NT2/D1 (cell line): Measurements from ENCODE around the gene CARM1.

ENCODE experiments used
- DNase-seq: peaks from one replicate; pipeline ENCODE4 v3.0.0-alpha.2; 2011; ENCODE audit warnings: low read depth, low spot score
- H3K27me3 ChIP-seq: 2 replicates; pipeline ENCODE4 v1.6.0; 2011; ENCODE audit warnings: mild to moderate bottlenecking; ENCODE audit not compliant: insufficient read length, insufficient read depth
- H3K36me3 ChIP-seq: 2 replicates; pipeline ENCODE4 v1.6.1; 2011; ENCODE audit warnings: mild to moderate bottlenecking, low read length, mixed read lengths; ENCODE audit not compliant: insufficient read depth, insufficient read length
- H3K4me1 ChIP-seq: 2 replicates; pipeline ENCODE4 v1.5.1; 2011; ENCODE audit not compliant: insufficient read depth, insufficient read length
- H3K4me3 ChIP-seq: 2 replicates; pipeline ENCODE4 v1.5.1; 2011; ENCODE audit warnings: low read depth; ENCODE audit not compliant: insufficient read length
- H3K9ac ChIP-seq: 2 replicates; pipeline ENCODE4 v1.6.0; 2011; ENCODE audit warnings: low read depth; ENCODE audit not compliant: insufficient read length
- H3K9me3 ChIP-seq: 2 replicates; pipeline ENCODE4 v1.5.1; 2011; ENCODE audit warnings: mild to moderate bottlenecking, low read length; ENCODE audit not compliant: insufficient read depth
- SUZ12 ChIP-seq: IDR thresholded peaks from 2 replicates; pipeline ENCODE4 v1.6.1; 2011; ENCODE audit not compliant: insufficient read length, insufficient read depth; ENCODE audit errors: extremely low read depth
- YY1 ChIP-seq: IDR thresholded peaks from 2 replicates; pipeline ENCODE4 v1.6.1; 2011; ENCODE audit not compliant: insufficient read length, insufficient read depth
- ZNF274 ChIP-seq: IDR thresholded peaks from 2 replicates; pipeline ENCODE4 v1.6.1; 2011; ENCODE audit warnings: mild to moderate bottlenecking, low read depth, low read length

CARM1 gene

GRCh38 chr19:10963865-10964264, 92.5 kb downstream of the CARM1 start:
- Histone ChIP-seq H3K27me3 (no peaks in the 10 kb centered on the region), H3K36me3 (peaks cover 19% of the 10 kb centered on the region), H3K9ac (no peak overlapping the region), H3K9me3 (no peaks in the 10 kb centered on the region), H3K4me3 (no peak overlapping the region), H3K4me1 (peaks cover 9% of the 10 kb centered on the region)
- no peak for DNase-seq
- TF ChIP-seq YY1 = no peak
- TF ChIP-seq SUZ12 = no peak
- no peak for TF ChIP-seq ZNF274

GRCh38 chr19:10964903-10965302, 93.5 kb downstream of the CARM1 start:
- Histone ChIP-seq H3K9ac (no peak overlapping the region), H3K27me3 (no peaks in the 10 kb centered on the region), H3K9me3 (no peaks in the 10 kb centered on the region), H3K4me3 (no peak overlapping the region), H3K36me3 (peaks cover 19% of the 10 kb centered on the region), H3K4me1 (peaks cover 9% of the 10 kb centered on the region)
- no peak for TF ChIP-seq YY1
- TF ChIP-seq ZNF274 = no peak
- no peak for TF ChIP-seq SUZ12
- no peak for DNase-seq

GRCh38 chr19:10965398-10965797, 94.0 kb downstream of the CARM1 start:
- no peak overlapping the region for H3K4me3 ChIP-seq
- H3K4me1 ChIP-seq = peaks cover 9% of the 10 kb centered on the region
- no peaks in the 10 kb centered on the region for H3K9me3 ChIP-seq
- TF ChIP-seq SUZ12 (no peak), ZNF274 (no peak), YY1 (no peak)
- no peaks in the 10 kb centered on the region for H3K27me3 ChIP-seq
- DNase-seq = no peak
- no peak overlapping the region for H3K9ac ChIP-seq
- peaks cover 19% of the 10 kb centered on the region for H3K36me3 ChIP-seq

- Histone ChIP-seq H3K4me1 (peaks cover 9% of the 10 kb centered on the region), H3K4me3 (no peak overlapping the region), H3K9me3 (no peaks in the 10 kb centered on the region), H3K36me3 (peaks cover 23% of the 10 kb centered on the region), H3K9ac (no peak overlapping the region), H3K27me3 (no peaks in the 10 kb centered on the region)
- no peak for DNase-seq
- TF ChIP-seq YY1 = no peak
- no peak for TF ChIP-seq ZNF274
- TF ChIP-seq SUZ12 = no peak
Measured at GRCh38 chr19:10966809-10967208, 95.5 kb downstream of the CARM1 start.

GRCh38 chr19:10968527-10969135, 97.3 kb downstream of the CARM1 start:
- DNase-seq = no peak
- TF ChIP-seq ZNF274 = no peak
- no peak for TF ChIP-seq YY1
- Histone ChIP-seq H3K9me3 (no peaks in the 10 kb centered on the region), H3K4me1 (peaks cover 13% of the 10 kb centered on the region), H3K27me3 (no peaks in the 10 kb centered on the region), H3K9ac (no peak overlapping the region), H3K4me3 (no peak overlapping the region), H3K36me3 (peaks cover 26% of the 10 kb centered on the region)

DNA sequence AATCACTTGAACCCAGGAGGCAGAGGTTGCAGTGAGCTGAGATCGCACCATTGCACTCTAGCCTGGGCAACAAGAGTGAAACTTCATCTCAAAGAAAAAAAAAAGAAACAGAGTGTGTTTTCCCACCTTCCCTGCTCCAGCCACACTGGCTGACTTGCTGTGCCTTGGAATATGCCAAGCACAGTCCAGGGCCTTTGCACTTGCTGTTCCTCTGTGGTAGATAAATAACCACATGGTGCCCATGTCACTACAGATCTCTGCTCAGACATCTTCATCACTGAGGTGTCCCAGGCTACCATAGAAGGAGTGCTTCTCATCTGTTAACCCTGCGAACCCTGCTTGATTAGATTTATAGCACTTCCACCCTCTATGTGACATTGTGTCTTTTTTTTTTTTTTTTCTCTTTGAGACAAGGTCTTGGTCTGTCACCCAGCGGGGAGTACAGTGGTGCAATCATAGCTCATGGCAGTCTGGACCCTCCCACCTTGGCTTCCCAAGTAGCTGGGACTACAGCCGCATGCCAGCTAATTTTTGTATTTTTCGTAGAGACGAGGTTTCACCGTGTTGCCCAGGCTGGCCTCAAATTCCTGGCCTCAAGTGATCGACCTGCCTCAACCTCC, 99.9 kb downstream of the CARM1 start:
- no peaks in the 10 kb centered on the region for H3K9me3 ChIP-seq
- peaks cover 10% of the 10 kb centered on the region for H3K4me1 ChIP-seq
- DNase-seq = no peak

More for the DNA sequence above, 99.9 kb downstream of the CARM1 start:
- Histone ChIP-seq H3K36me3 (peaks cover 26% of the 10 kb centered on the region), H3K27me3 (no peaks in the 10 kb centered on the region), H3K4me3 (no peak overlapping the region), H3K9ac (no peak overlapping the region)
- no peak for TF ChIP-seq ZNF274
- no peak for TF ChIP-seq YY1
- TF ChIP-seq SUZ12 = no peak
